ENCODE data around the gene IL5.
"Not testable (repeated sequence)": the region's sequence is repeated elsewhere in the genome, so short reads cannot be mapped to it uniquely, and the experiment has no call there.

IL5 gene

GRCh38 chr5:132528866-132529634 lies 14.3 kb downstream of the IL5 start:
- DNase-seq = no peak

DNA sequence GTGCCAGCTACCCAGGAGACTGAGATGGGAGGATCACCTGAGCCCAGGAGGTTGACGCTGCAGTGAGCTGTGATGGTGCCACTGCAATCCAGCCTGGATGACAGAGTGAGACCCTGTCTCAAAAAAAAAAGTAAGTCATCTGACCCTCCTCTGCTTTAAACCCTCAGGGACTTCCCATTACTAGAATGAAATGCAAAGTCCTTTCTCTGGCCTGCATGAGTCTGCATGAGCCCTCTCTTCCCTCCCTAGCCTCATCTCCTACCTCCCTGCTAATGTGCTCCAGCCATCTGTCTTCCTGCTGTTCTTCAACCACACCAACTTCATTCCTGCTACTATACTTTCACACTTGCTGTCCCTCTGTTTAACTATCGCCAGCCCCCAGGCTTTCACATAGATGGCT lies 15.3 kb downstream of the IL5 start:
- no peak for DNase-seq

GRCh38 chr5:132526974-132527564 lies 16.3 kb downstream of the IL5 start:
- DNase-seq = no peak

- peak; percentile 30 for DNase-seq
Observed at GRCh38 chr5:132526290-132526973, 16.9 kb downstream of the IL5 start.

- DNase-seq = no peak
Observed at GRCh38 chr5:132525299-132525724, 18.0 kb downstream of the IL5 start.

DNA sequence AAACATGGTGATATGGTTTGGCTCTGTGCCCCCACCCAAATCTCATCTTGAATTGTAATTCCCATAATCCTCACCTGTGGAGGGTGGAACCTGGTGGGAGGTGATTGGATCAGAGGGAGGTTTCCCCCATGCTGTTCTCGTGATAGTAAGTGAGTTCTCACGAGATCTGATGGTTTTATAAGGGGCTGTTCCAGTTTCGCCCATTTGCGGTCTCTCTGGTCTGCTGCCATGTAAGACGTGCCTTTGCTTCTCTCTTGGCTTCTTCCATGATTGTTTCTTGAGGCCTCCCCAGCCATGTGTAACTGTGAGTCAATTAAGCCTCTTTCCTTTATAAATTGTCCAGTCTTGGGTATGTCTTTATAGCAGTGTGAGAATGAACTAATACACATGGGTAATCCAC lies 18.4 kb downstream of the IL5 start:
- not testable (repeated sequence) for DNase-seq

DNA sequence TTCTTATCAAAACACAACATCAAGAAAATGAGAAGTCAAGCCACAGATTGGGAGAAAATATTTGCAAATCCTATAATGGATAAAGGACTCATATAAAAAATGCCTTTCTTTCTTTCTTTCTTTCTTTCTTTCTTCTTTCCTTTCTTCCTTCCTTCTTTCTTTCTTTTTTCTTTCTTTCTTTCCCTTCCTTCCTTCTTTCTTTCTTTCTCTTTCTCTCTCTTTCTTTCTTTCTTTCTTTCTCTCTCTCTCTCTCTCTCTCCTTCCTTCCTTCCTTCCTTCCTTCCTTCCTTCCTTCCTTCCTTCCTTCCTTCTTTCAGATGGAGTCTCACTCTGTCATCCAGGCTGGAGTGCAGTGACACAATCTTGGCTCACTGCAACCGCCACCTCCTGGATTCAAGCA lies 21.3 kb downstream of the IL5 start:
- not testable (repeated sequence) for DNase-seq

DNA sequence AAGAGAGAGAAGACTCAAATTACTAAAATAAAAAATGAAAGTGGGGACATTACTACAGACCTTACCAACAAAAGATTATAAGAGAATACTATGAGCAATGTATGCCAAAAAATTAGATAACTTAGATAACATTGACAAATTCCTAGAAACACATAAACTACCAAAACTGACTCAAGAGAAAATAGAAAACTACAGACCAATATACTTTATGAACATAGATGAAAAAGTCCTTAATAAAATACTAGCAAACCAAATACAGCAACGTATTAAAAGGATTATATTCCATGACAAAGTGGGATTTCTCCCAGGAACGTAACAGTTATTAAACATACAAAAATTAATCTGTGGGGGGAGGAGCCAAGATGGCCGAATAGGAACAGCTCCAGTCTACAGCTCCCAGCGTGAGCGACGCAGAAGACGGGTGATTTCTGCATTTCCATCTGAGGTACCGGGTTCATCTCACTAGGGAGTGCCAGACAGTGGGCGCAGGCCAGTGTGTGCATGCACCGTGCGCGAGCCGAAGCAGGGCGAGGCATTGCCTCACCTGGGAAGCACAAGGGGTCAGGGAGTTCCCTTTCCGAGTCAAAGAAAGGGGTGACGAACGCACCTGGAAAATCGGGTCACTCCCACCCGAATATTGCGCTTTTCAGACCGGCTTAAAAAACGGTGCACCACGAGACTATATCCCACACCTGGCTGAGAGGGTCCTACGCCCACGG lies 29.5 kb downstream of the IL5 start:
- not testable (repeated sequence) for DNase-seq

DNA sequence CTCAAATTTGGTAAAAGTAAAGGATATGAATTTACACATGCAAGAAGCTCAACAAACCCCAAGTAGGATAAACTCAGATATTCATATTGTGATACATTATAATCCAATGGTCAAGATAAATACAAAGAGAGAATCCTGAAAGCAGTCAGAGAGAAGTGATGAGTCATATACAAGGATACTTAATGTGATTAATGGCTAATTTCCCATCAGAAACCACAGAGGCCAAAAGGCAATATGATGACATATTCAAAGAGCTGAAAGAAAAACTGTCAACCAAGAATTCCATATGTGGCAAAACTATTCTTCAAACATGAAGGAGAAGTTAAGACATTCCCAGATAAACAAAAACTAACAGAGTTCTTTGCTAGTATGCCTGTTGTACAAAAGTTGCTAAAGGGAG lies 33.2 kb downstream of the IL5 start:
- DNase-seq = no peak

DNA sequence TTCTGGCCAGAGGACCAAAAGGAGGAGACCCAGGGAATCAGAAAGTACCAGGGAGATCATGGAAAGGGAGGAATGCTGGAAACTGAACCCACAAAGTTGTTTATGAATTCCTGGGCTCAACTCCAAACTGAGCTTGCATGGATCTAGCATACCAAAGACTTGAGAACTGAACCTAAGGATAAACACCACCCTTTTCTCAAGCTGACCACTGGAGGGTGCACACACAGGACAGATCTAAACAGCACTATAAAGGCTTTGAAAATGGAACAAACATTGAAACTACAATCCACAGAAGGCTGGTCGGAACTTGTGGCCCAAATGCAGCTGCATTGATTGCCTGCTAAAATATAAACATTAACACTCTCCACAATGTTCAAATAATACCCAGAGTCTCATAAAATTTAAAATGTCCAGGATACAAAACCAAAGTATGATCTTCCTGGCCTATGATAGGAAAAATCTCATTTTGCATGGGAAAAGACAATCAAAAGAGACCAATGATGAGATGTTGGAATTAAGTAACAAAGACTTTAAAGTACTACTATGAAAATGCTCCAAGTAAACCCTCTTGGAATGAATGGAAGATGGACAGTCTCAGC lies 37.1 kb downstream of the IL5 start:
- peak; percentile 35 for DNase-seq

- DNase-seq = no peak
Observed at GRCh38 chr5:132505641-132506040, 37.7 kb downstream of the IL5 start.

- DNase-seq = no peak
Observed at GRCh38 chr5:132504746-132505145, 38.6 kb downstream of the IL5 start.

GRCh38 chr5:132503244-132503643 lies 40.1 kb downstream of the IL5 start:
- no peak for DNase-seq

DNA sequence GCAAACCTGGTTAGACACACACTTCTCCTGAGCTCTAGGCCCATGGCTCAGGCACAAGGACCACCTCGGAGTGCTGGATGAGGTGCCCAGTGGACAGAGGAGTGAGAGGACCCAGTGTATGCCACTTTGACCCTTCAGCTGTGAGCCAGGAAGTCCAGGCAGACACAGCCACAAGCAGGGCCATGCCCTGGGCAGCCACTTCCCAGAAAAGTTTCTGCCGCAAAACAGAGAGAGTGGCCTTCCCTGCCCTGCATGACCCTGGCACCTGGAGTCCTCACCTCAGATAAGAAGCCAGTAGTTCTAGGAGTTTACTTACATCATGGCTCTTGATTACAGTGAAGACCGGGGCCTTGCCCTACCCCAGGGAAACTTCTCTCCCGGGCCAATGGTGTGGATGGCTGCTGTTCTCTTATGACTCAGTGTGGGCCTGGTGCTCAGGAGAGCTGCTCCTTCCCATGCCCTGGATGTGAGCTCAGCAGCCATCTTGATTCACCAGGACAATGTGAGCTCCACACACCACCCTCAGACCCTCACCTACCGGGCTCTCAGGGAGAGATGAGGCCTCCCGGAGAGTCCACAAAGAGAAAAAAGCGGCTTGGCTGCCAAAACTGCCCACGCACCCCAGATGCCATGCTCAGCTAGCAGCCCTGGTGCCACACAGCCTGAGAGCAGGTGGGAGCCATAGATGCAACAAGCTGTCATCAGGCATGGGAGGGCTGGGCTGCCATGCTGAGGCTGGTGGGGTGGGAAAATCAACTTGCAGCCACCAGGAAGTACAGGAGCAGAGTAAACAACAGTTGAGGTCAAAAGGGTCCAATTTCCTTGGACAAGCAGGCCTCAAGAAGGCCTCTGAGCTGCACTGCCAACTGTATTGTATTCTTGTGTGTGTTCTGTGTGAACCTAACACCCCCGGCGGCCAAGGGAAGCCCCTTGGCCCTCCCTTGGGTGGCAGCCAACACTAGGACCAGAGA lies 41.1 kb downstream of the IL5 start:
- no peak for DNase-seq

GRCh38 chr5:132501629-132501956 lies 41.7 kb downstream of the IL5 start:
- no peak for DNase-seq

DNA sequence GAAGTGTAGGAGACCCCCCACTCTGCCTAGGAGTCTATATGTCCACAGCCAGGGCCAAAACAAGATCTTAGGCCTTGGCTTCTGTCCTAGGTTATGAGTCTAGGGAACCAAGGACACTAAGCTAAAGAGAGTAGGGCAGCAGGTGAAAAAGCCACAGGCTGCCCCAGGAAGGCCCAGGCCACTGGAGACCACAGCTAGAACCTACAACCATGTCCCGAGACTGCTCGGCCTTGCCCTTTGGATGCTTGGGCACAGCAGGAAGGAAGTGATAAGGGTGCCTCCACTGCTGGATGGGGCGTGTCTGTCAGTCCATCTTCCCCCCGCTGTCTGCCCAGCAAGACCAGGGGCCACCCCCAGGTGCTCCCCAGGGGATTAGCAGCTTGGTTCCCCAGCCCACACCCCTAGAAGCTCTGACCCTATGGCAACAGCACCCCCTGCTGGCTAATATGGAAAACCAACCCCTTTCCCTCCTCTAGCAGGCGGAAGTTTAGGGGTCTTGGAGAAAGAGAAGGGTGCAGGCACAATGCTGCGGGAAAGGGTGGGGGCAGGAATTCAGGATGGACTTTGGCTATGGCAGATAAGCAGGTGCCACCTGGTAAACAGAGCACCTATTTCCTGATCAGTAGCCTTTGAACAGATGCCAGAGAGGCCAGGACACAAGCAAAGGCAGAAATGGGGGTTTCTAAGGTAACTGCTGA lies 42.2 kb downstream of the IL5 start:
- peak; percentile 56 for DNase-seq

- no peak for DNase-seq
Observed at GRCh38 chr5:132500244-132500930, 42.9 kb downstream of the IL5 start.

DNA sequence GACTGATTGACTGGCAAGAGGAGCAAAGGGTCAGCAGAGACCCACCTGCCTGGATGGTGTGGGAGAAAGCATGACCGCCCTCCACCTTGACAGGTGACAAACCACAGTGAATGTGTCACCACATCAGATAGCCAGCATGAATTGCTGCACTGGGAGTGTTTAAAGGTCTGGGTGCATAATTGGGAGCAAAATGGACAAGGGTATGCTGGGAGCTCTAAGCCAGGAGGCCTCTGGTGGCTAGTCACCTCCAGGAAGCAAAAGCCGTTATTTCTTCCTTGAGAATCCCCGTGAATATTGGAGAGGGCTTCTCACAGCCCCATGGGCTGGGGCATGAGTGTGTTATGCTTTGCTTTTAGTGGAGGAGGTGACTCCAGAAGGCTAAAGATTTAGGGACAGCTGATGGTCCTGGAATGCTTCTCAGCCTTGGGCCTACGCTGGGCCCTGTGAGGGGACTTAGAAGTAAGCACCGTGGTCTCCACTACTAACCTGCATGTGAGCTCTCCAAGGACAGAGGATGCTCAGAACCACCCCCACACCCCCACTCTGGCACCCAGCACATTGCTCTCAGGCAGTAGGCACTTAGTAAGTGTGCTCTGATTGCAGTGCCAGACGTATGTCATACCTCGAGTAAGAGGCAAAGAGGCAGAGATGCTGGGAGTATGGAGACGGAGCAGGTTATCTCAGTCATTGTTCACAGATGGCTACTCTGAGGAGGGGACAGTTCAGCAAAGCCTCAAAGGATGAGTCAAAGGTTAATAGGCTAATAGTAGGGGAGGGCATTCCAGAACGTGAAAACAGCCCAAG lies 43.7 kb downstream of the IL5 start:
- no peak for DNase-seq

GRCh38 chr5:132498686-132499271 lies 44.5 kb downstream of the IL5 start:
- DNase-seq = no peak

Data from left hindlimb (tissue), 1 donor.